ENCODE measurements around the gene MEN1.

Gene MEN1

DNA sequence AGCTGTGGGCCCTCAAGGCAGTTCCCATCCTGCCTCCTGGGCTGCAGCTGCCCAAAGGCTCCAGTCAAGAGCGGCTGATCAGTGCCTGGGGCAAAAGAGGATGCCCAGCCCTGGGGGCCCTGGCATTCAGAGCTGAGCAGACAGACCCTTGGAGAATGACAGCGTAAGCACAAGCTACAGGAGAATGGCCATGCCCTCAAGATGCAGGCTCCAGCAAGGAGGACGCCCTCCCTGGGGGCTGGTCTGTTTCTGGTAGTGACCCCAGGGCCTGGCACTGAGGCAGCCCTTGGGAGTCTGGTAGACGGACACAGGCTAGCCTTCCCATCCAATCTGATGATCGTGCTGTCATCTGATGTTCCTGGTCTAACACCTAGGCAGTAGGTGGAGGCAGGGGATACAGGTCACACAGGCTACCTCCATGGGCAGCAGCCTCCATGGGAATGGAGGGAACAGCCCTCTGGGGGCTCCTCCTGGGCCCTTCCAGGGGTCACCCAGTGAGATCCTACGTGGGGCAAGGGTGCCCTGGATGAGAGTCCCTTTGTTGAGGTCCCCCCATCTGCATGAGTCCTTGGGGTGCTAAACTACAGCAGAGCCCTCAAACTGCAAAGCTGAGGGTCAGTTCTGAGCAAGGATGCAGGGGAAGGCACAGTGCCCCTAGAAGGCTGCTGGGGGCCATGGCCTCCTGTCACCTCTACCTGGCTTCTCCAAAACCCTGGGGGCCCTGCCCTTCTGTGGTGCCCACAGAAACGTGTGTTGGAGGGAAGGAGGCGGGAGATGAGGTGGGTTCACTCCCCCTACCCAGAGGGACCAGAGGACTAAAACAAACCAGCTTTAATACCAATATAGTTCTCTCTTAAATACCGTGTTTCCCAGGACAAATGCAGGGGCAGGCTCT lies 21.8 kb downstream of the MEN1 start:
- no peak for DNase-seq (ENCODE audit: low read depth in 2 of 2, low spot score in 1 of 2)

- no peak for DNase-seq (ENCODE audit: low read depth in 2 of 2, low spot score in 1 of 2)
These were observed 22.6 kb downstream of the MEN1 start for GRCh38 chr11:64787526-64788320.

- DNase-seq (ENCODE audit: low read depth in 2 of 2, low spot score in 1 of 2) = no peak
These were observed 24.0 kb downstream of the MEN1 start for GRCh38 chr11:64786308-64786707.

DNA sequence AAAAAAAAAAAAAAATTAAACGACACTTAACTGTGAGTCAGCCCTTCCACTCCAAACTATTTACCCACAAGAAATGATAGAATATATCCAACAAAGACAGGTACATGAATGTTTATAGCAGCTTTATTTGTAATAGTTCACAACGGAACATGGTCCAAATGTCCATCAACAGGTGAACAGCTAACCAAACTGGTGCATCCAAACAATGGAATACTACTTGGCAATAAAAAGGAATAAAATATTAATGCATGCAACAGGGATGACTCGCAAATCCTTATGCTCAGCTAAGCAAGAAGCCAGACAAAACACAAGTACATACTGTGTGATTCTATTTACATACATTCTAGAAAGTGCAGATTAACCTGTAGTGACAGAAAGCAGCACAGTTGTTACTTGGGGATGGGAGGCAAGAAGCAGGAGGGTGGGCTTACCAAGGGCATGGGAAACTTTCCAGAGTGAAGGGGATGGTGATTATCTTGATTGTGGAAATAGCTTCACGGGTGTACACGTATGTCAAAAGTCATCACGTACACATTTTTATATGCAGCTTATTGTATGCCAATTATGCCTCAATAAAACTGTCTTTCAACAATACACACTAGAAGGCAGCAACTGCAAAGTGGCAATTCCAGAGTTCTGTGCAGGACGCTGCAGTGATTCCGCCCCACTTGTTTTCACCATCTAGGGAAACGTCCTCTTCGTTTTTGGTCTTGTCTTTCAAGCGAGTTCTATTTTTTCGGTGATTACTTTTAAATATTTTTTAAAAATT lies 25.4 kb downstream of the MEN1 start:
- DNase-seq (ENCODE audit: low read depth in 2 of 2, low spot score in 1 of 2) = no peak

- DNase-seq (ENCODE audit: low read depth in 2 of 2, low spot score in 1 of 2) = peak; percentile 96 to 97
These were observed 31.7 kb downstream of the MEN1 start, which contains the start of gene SF1 for GRCh38 chr11:64778473-64779298. Gene SF1 (minus strand): TSS chr11:64778542. CDS start chr11:64778392, 150 bp downstream.

GRCh38 chr11:64778223-64778472 lies 32.2 kb downstream of the MEN1 start:
- DNase-seq (ENCODE audit: low read depth in 2 of 2, low spot score in 1 of 2) = no peak

DNA sequence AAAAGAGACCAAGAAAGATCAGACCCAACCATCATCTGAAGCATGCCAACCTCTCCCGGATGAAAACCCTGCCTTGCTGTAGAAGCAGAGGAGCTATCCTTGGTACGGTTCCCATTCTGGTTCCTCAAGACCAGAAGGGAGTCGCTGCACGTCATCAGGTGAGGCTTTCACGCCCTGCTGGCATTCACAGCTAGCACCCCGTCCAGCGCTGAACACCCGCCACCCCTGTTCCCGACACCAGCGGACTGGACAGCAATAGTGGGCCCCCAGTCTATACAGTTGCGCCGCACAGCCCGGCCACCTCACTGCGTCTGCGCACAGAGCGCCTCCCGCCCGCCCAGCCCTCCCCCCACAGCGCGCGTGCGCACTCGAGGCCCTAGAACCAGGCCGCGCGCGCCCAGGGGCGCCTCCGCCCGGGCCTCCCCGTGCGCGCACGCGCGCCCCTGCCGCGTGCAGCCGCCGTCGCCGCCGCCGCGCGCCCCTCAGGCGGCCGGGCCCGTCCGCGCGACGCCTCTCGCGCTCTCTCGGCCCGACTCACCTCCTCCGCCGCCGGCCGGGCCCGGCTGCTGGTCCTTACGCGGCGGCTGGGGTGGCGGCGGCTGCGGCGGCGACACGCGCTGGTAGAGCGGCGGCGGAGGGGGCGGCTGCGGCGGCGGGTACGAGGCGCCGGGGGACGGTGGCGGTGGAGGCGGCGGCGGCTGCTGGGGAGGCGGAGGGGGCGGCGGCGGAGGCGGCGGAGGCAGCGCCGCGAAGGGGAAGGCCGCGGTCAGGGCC lies 32.7 kb downstream of the MEN1 start:
- DNase-seq (ENCODE audit: low read depth in 2 of 2, low spot score in 1 of 2) = peak; percentile 61 to 76

DNA sequence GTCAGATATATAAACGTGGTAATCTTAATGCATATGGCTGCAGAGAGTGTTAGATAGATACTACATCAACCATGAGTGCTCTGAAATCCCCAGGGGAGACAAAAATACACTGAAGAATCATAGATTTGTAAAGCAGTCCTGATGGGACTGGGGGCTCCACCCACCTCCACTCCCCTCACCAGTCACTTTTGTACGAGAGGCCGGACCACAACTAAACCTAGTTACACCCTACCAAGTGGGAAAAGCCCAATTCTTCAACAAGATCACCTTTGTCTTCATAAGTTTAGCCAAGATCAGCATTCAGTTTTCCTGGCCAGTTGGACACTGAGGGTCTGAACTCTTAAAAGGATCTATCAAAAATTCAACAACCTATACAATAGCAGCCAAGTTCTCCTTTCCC lies 33.5 kb downstream of the MEN1 start:
- DNase-seq (ENCODE audit: low read depth in 2 of 2, low spot score in 1 of 2) = no peak

GRCh38 chr11:64776425-64776824 lies 33.9 kb downstream of the MEN1 start:
- no peak for DNase-seq (ENCODE audit: low read depth in 2 of 2, low spot score in 1 of 2)

DNA sequence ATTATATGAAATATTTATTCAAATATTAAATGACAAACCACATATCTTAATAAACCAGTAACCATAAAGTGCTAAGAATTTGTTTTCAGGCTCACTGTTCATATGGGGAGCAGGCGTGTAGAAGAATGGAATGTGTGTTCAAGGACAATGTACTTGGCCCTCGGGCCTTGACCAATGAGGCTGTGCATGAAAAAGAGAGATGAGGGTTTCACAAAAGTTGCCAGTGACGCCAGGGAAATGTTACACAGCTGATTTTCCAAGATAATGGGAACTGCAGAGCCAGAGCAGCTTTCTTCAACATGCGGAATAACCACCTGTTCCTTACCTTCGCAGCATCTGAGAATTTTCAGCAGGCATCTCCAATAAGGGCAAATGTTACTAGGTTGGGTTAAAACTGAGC lies 36.2 kb downstream of the MEN1 start:
- no peak for DNase-seq (ENCODE audit: low read depth in 2 of 2, low spot score in 1 of 2)

DNA sequence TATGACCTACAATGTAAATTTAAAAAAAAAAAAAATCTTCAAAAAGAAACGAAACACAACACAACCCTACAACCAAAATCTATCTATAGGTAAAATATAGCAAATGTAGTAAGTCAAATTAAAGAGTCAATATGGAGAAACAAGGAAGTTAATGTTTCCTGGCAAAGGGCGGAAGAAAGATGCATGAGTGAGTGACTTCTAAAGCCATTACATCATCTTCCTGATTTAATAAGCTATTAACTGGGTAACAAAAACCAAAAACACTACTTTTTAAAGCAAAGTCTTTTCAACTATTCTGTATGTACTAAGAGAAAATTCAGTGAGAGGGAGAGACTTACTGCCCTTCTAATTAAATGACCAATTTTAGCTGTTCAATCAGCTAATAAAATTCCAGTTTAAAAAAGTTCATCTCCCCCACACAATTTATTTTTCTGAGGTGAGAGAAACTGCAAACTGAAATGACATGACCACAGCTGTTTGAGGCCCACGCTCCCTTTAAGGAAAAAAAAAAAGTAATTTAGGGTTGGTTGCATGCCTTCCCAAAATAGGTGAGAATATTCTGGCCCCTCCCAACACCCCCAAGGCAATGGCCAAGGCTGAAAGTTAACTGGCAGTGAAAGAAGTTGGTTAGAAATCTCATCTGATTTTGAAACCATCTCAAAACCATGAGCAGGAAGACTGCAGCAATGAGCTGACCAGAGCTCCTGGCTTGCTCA lies 37.9 kb downstream of the MEN1 start:
- no peak for DNase-seq (ENCODE audit: low read depth in 2 of 2, low spot score in 1 of 2)

DNA sequence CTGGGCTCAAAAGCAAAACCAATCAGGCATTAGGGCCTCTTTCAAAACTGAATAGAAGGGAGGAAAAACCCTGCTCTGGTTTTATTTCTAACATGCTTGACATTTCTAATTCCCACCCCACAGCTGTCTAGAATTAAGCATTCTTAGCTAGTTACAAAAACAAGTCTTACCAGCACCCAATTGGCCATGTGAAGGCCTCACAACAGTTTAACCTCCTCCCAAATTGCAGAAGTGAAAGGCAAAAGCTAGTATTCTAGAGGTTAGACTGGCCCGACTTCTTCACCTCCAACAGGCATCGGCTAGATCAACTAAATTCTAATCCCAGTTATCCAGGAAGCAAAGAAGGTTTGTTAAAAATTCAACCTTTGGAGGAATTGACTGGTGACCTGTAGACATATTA lies 38.5 kb downstream of the MEN1 start:
- DNase-seq (ENCODE audit: low read depth in 2 of 2, low spot score in 1 of 2) = no peak

DNA sequence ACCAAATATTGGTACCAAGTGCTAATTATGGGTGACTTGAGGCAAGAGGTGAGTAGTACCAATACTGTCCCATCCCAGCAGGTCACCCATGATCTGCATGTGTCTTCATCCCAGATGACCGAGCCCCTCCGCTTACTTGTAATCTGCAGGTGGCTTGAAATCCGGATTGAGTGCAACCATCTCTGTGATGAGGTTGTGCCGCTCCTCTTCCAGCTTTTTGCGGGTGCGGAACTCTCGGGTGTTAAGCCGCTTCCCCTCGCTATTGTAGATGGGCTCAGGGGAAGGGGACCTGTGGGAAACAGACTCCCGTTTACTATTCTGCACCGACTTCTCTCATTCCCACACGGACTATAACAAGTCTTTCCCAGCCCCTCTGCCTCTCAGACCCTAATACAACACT lies 40.2 kb downstream of the MEN1 start:
- DNase-seq (ENCODE audit: low read depth in 2 of 2, low spot score in 1 of 2) = no peak

GRCh38 chr11:64769283-64769682 lies 41.1 kb downstream of the MEN1 start:
- DNase-seq (ENCODE audit: low read depth in 2 of 2, low spot score in 1 of 2) = no peak

DNA sequence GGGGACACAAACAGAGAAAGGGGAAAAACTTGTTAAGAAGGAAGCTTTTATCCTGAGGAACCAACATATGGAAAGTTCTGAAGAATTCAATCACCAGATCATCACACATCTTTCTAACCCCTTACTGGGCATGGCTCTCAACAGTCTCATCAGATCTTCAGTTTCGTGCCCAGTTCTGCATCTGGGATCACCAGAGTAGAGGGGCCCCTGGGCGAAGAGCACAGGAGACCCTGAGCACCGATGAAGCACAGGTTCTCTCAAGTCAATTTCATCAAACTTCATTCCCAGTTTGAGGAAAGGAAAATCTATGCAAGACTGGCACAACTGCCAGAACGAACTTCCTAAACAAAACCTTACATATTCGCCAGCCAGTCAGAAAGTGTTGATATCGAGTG lies 42.1 kb downstream of the MEN1 start:
- DNase-seq (ENCODE audit: low read depth in 2 of 2, low spot score in 1 of 2) = no peak

- DNase-seq (ENCODE audit: low read depth in 2 of 2, low spot score in 1 of 2) = peak; percentile 66 to 89
These were observed 42.7 kb downstream of the MEN1 start for GRCh38 chr11:64767344-64768299.

GRCh38 chr11:64766881-64767280 lies 43.5 kb downstream of the MEN1 start:
- DNase-seq (ENCODE audit: low read depth in 2 of 2, low spot score in 1 of 2) = no peak

Data from stimulated activated CD8-positive, alpha-beta memory T cell treated with anti-CD3 and anti-CD28 coated beads, Interleukin-4, amount 100 ng/mL, for 1 hour (primary cell).